HepG2 (cell line): ENCODE results near the gene NBPF1. TPM values are rescaled to one million over a fixed set of nuclear protein-coding genes. Genes with fewer than 3 reads are reported as not detected.
"Not testable (repeated sequence)": the region's sequence is repeated elsewhere in the genome, so short reads cannot be mapped to it uniquely, and the experiment has no call there.

Experiments used
- ATAC-seq: fragments of 200-7000 bp; cut with Tn5 transposase; 3 replicates; pipeline ENCODE4 v1.9.1; 2020; ENCODE audit warnings: mild to moderate bottlenecking, moderate library complexity
- BruUV-seq: library from RNA; stranded (reverse); fragments of 400-500 nt; replicated peaks from 2 replicates; lab custom pipeline; 2021; lab: Mats Ljungman, UMichigan
- CTCF ChIA-PET: fragments of 300-600 bp; formaldehyde crosslinking; extraction: SDS; loops from one replicate; lab custom pipeline; 2021; ENCODE audit warnings: low total read pairs, inconsistent platforms, low intra/inter-chr PET ratio; lab: Yijun Ruan, JAX
- POLR2A ChIA-PET: fragments of 350-600 bp; sonication (Branson Sonifier 250); formaldehyde crosslinking; loops from one replicate; lab custom pipeline; 2020; ENCODE audit warnings: antibody characterized with exemption, inconsistent platforms; lab: Yijun Ruan, JAX
- DNase-seq: peaks from one replicate; pipeline ENCODE4 v3.0.0-alpha.2; 2015; ENCODE audit warnings: low spot score
- FAIRE-seq: peaks from 3 replicates; lab custom pipeline; 2011; peaks lifted over from hg19 to GRCh38; lab: Jason Lieb, UNC
- H2AFZ ChIP-seq: one replicate; pipeline ENCODE4 v1.6.1; 2011; ENCODE audit warnings: low read length, inconsistent platforms
- H3K27ac ChIP-seq: fragments of 300-600 bp; 3 replicates; pipeline ENCODE4 v1.8.0; 2011; ENCODE audit warnings: mixed run types, mild to moderate bottlenecking, mixed read lengths, low read length, inconsistent platforms; ENCODE audit not compliant: insufficient read depth; ENCODE audit errors: extremely low read length
- H3K27me3 ChIP-seq, 2 experiments: fragments of 200-600 bp in 1 of 2; 2 replicates in 1 of 2; 3 replicates in 1 of 2; pipeline versions ENCODE4 v1.6.0 to v1.8.0; 2011; ENCODE audit warnings: low read length in 2 of 2, mild to moderate bottlenecking in 2 of 2, moderate library complexity in 2 of 2, inconsistent platforms in 1 of 2; ENCODE audit not compliant: insufficient read depth in 2 of 2, control insufficient read depth in 1 of 2
- H3K36me3 ChIP-seq, 2 experiments: fragments of 200-600 bp in 1 of 2; replicated peaks in 1 of 2; 2 replicates in 1 of 2; 3 replicates in 1 of 2; pipeline versions ENCODE4 v1.5.1 to v1.8.0; 2011; ENCODE audit warnings: low read length in 2 of 2, inconsistent platforms in 1 of 2; ENCODE audit not compliant: insufficient read depth in 2 of 2, control insufficient read depth in 1 of 2
- H3K4me1 ChIP-seq: 2 replicates; pipeline ENCODE4 v1.5.1; 2012; ENCODE audit warnings: low read length, inconsistent platforms; ENCODE audit not compliant: insufficient read depth
- H3K4me2 ChIP-seq: 2 replicates; pipeline ENCODE4 v1.6.0; 2011; ENCODE audit warnings: low read depth, low read length, inconsistent platforms
- H3K4me3 ChIP-seq, 3 experiments: fragments of 200-600 bp in 1 of 3; sonication (generic), shearing (Covaris generic) in 1 of 3; replicated peaks in 1 of 3; 2 replicates each; pipeline ENCODE4 v1.5.1; 2011 to 2016; ENCODE audit warnings: low read length in 3 of 3, inconsistent platforms in 2 of 3, low read depth in 2 of 3, mild to moderate bottlenecking in 2 of 3, control low read depth in 1 of 3, mixed read lengths in 1 of 3; ENCODE audit not compliant: insufficient read depth in 1 of 3
- H3K79me2 ChIP-seq: one replicate; pipeline ENCODE4 v1.6.1; 2011; ENCODE audit warnings: low read length, inconsistent platforms; ENCODE audit not compliant: insufficient read depth
- H3K9ac ChIP-seq: 2 replicates; pipeline ENCODE4 v1.6.0; 2011; ENCODE audit warnings: mild to moderate bottlenecking, low read depth, low read length, inconsistent platforms; ENCODE audit not compliant: insufficient read depth
- H3K9me3 ChIP-seq: 2 replicates; pipeline ENCODE4 v1.5.1; 2012; ENCODE audit warnings: mild to moderate bottlenecking, low read length
- H4K20me1 ChIP-seq: 2 replicates; pipeline ENCODE4 v1.6.0; 2011; ENCODE audit warnings: inconsistent platforms, mild to moderate bottlenecking, low read length, moderate library complexity; ENCODE audit not compliant: insufficient read depth
- NAIF1 ChIP-seq: sonication (generic); formaldehyde crosslinking; IDR thresholded peaks from 2 replicates; pipeline ENCODE4 v1.5.0; 2020; ENCODE audit warnings: mild to moderate bottlenecking, missing genetic modification reagents, borderline replicate concordance
- TEAD3 ChIP-seq: optimal IDR thresholded peaks from 2 replicates; pipeline ENCODE3; 2016; ENCODE audit warnings: borderline replicate concordance
- ZNF816 ChIP-seq: sonication (generic); formaldehyde crosslinking; IDR thresholded peaks from 2 replicates; pipeline ENCODE4 v1.8.0; 2022; ENCODE audit warnings: missing genetic modification reagents, mild to moderate bottlenecking, borderline replicate concordance
- WGBS: methylation state at CpG from one replicate; pipeline ENCODE4 v1.1.6; 2017; ENCODE audit warnings: low lambda C conversion rate; 5-methylcytosine and 5-hydroxymethylcytosine counted together
- in situ Hi-C: cut with HindIII; loops from 2 replicates; pipeline ENCODE4 v1.10.0; 2017; ENCODE audit warnings: low pct_unique_long_range_greater_than_20kb; ENCODE audit not compliant: extremely low pct_ligation_motif_present
- intact Hi-C: fragments of 100-400 bp; cut with micrococcal nuclease; formaldehyde crosslinking; loops from one replicate; pipeline ENCODE4 v1.10.0; 2022; ENCODE audit not compliant: unreplicated experiment
- polyA plus RNA-seq, 8 experiments: library from polyadenylated mRNA; depleted of rRNA in 3 of 8; stranded (reverse) in 7 of 8; unstranded in 1 of 8; fragments of >200 nt; fragmentation: Illumina TruSeq in 4 of 8; extraction: Trizol in 4 of 8; gene quantifications; 2 replicates each; pipeline versions ENCODE4 v1.2.1 to v1.2.3, GENCODE V29; 2011 to 2016; ENCODE audit warnings: low read depth in 4 of 8, missing spikeins in 1 of 8, mixed read lengths in 1 of 8; ENCODE audit not compliant: insufficient read depth in 1 of 8
- total RNA-seq, 5 experiments: library from RNA; depleted of rRNA; stranded (reverse); fragments of >200 nt; fragmentation: Illumina TruSeq; extraction: Trizol; gene quantifications; 2 replicates each; pipeline ENCODE4 v1.2.3, GENCODE V29; 2016; ENCODE audit warnings: low read depth in 1 of 5

The NBPF1 gene
- total and polyA plus RNA-seq, 2 of the 13 experiments (the other 11 are each of a cell fraction or from before 2014, with no cell fraction given), result 30.3 to 35.6 TPM

DNA sequence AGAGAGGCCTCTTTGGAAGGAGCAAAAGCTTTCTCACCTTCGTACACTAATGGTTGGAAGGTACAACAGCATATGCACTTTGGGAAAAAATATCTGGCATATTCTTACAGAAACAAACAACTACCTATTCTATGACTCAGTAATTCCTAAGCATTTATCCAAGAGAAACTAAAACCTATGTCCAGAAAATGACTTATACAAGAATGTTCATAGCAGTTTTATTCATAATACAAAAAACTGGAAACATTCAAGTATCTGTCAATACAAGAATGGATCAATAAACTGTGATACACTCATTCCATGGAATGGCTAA, 8.2 kb downstream of the NBPF1 start:
- FAIRE-seq (no peak), DNase-seq (no peak), ATAC-seq (no peak)
- H3K36me3 ChIP-seq, result peaks cover 19 to 35% of the 10 kb centered on the region in 2 experiments
- peaks cover 13% of the 10 kb centered on the region for H3K79me2 ChIP-seq
- no peak overlapping the region for H3K4me3 ChIP-seq
- intact Hi-C loops (no loop called here), in situ Hi-C loops (no loop called here)
- H3K4me1 ChIP-seq, result peaks cover 28% of the 10 kb centered on the region
- no peaks in the 10 kb centered on the region for H4K20me1 ChIP-seq
- ChIA-PET CTCF (no interaction called here), POLR2A (no interaction called here)
- BruUV-seq, result no TSS peak
- H3K9me3 ChIP-seq, result no peaks in the 10 kb centered on the region
- H3K4me2 ChIP-seq, result no peak overlapping the region
- no peaks in the 10 kb centered on the region for H3K27me3 ChIP-seq
- 0 out of 2 replicates have a peak, but pooled peaks have one; percentile 28 for TF ChIP-seq ZNF816 (CRISPR knock-in tag)
- TF ChIP-seq TEAD3 (CRISPR knock-in tag), result peak; percentile 3
- TF ChIP-seq NAIF1 (CRISPR knock-in tag), result no peak
- 89% methylated on average over 1 of the region's 1 CpG for WGBS
- no peak overlapping the region for H3K9ac ChIP-seq
- no peak overlapping the region for H2AFZ ChIP-seq
- no peak overlapping the region for H3K27ac ChIP-seq

DNA sequence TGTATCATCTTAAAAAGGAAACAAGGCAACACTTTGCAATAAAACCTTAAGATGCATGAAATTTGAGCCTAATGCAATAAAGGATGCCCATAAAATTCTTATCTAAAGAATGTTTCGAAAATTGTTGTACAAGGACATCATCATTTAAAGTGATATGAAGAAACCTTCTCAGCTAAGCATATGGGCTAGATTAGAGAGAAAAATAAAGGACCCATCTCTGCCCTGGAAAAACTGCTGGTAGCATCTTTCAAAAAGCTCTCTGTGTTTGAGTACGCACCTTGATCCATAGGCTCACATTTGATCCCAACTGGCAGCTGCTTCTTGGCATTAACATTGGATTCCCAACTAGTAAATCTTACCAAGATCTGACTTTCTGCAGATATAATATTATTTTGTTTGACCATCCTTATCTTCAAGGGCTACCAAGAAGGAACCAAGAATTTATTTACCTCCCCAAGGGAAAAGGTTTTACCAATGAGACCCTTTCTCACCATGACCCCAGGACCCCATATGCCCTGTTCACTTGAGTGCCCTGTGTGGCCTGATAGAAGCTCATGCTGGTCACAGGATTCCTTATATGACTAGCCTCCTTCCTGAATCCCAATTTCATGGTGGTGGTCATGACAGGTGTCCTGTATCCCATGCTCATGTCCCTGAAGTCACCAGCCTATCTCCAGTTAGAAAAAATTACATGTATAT, 8.7 kb downstream of the NBPF1 start:
- not testable (repeated sequence) for FAIRE-seq

GRCh38 chr1:16603623-16604022, 9.7 kb downstream of the NBPF1 start:
- H3K79me2 ChIP-seq, H2AFZ ChIP-seq, ATAC-seq, H3K4me3 ChIP-seq, POLR2A ChIA-PET, H3K27me3 ChIP-seq, CTCF ChIA-PET, BruUV-seq, H4K20me1 ChIP-seq, H3K9ac ChIP-seq, DNase-seq, H3K27ac ChIP-seq, H3K4me2 ChIP-seq, in situ Hi-C loops, intact Hi-C loops, FAIRE-seq, H3K9me3 ChIP-seq: not testable (repeated sequence)
- Histone ChIP-seq H3K4me1 (peaks cover 15% of the 10 kb centered on the region), H3K36me3 (peaks cover 19 to 35% of the 10 kb centered on the region in 2 experiments)
- 95% methylated on average over 2 of the region's 2 CpGs for WGBS

More for the DNA sequence above, 8.7 kb downstream of the NBPF1 start:
- CTCF ChIA-PET, H2AFZ ChIP-seq, H3K9me3 ChIP-seq, POLR2A ChIA-PET, H3K27me3 ChIP-seq, H3K79me2 ChIP-seq, DNase-seq, H3K9ac ChIP-seq, H3K4me3 ChIP-seq, ATAC-seq, H3K27ac ChIP-seq, intact Hi-C loops, H3K4me2 ChIP-seq, in situ Hi-C loops, H4K20me1 ChIP-seq, BruUV-seq: not testable (repeated sequence)
- Histone ChIP-seq H3K36me3 (peaks cover 19 to 35% of the 10 kb centered on the region in 2 experiments), H3K4me1 (peaks cover 24% of the 10 kb centered on the region)
- TF ChIP-seq TEAD3 (CRISPR knock-in tag), result peak; percentile 7
- 96% methylated on average over 1 of the region's 2 CpGs for WGBS

- WGBS, result 90% methylated on average over 2 of the region's 5 CpGs
- H3K27me3 ChIP-seq, H3K27ac ChIP-seq, H3K79me2 ChIP-seq, H4K20me1 ChIP-seq, H2AFZ ChIP-seq, POLR2A ChIA-PET, H3K4me3 ChIP-seq, CTCF ChIA-PET, ATAC-seq, H3K4me1 ChIP-seq, H3K9me3 ChIP-seq, in situ Hi-C loops, intact Hi-C loops, BruUV-seq, H3K9ac ChIP-seq, DNase-seq, H3K4me2 ChIP-seq, FAIRE-seq: not testable (repeated sequence)
- peaks cover 17 to 28% of the 10 kb centered on the region in 2 experiments for H3K36me3 ChIP-seq
These were observed 10.9 kb downstream of the NBPF1 start for GRCh38 chr1:16602336-16603011.
